Vagina (tissue), 2 donors: ENCODE data around the gene IGDCC3. TPM values are rescaled to one million over a fixed set of nuclear protein-coding genes. Genes with fewer than 3 reads are reported as not detected.
"Not testable (repeated sequence)": the region's sequence is repeated elsewhere in the genome, so short reads cannot be mapped to it uniquely, and the experiment has no call there.

Source experiments
- DNase-seq, 2 donors: peaks; one replicate each; pipeline ENCODE4 v3.0.0-alpha.2; 2017; ENCODE audit errors: extremely low spot score in 2 of 2
- H3K27ac ChIP-seq: fragments of 200-600 bp; sonication (generic); one replicate; pipeline ENCODE4 v1.5.1; 2019
- H3K27me3 ChIP-seq: fragments of 200-600 bp; sonication (generic); one replicate; pipeline ENCODE4 v1.5.1; 2019
- H3K36me3 ChIP-seq, 2 donors: fragments of 200-600 bp; sonication (generic); one replicate each; pipeline ENCODE4 v1.5.1; 2017 to 2019
- H3K4me1 ChIP-seq: fragments of 200-600 bp; sonication (generic); one replicate; pipeline ENCODE4 v1.5.1; 2019
- H3K4me3 ChIP-seq, 2 donors: fragments of 200-600 bp; sonication (generic); 1 replicate in 1 of 2; 2 replicates in 1 of 2; pipeline ENCODE4 v1.5.1; 2016 to 2019
- H3K9me3 ChIP-seq: fragments of 200-600 bp; sonication (generic); one replicate; pipeline ENCODE4 v1.5.1; 2019
- POLR2A ChIP-seq, 2 donors: fragments of 450-650 bp; IDR thresholded peaks; one replicate each; pipeline ENCODE4 v1.6.1; 2017; ENCODE audit warnings: antibody characterized with exemption in 2 of 2, mild to moderate bottlenecking in 2 of 2, moderate library complexity in 2 of 2
- POLR2AphosphoS5 ChIP-seq, 2 donors: sonication (generic); formaldehyde crosslinking; IDR thresholded peaks; one replicate each; pipeline ENCODE4 v1.9.0; 2017; ENCODE audit warnings: antibody characterized with exemption in 2 of 2, mild to moderate bottlenecking in 2 of 2, low read depth in 1 of 2; ENCODE audit not compliant: insufficient read depth in 1 of 2
- intact Hi-C: fragments of 100-400 bp; cut with DNase I; formaldehyde crosslinking; loops from one replicate; pipeline ENCODE4 v1.15.1; 2023
- total RNA-seq: library from RNA; depleted of rRNA; stranded (reverse); fragments of >200 nt; gene quantifications from one replicate; pipeline ENCODE4 v1.2.3, GENCODE V29; 2016
- TF ChIP-seq, protein P1 (sequence below), 3 experiments: fragments of 450-650 bp in 2 of 3; fragments of 200-600 bp in 1 of 3; sonication (generic) in 1 of 3; IDR thresholded peaks; one replicate each; pipeline ENCODE4 v1.5.1; 2017 to 2019; ENCODE audit warnings: antibody characterized with exemption in 3 of 3, mild to moderate bottlenecking in 2 of 3, moderate library complexity in 2 of 3

Gene IGDCC3
- total RNA-seq, 1 donor from 2014 or later: 0.49 TPM

DNA sequence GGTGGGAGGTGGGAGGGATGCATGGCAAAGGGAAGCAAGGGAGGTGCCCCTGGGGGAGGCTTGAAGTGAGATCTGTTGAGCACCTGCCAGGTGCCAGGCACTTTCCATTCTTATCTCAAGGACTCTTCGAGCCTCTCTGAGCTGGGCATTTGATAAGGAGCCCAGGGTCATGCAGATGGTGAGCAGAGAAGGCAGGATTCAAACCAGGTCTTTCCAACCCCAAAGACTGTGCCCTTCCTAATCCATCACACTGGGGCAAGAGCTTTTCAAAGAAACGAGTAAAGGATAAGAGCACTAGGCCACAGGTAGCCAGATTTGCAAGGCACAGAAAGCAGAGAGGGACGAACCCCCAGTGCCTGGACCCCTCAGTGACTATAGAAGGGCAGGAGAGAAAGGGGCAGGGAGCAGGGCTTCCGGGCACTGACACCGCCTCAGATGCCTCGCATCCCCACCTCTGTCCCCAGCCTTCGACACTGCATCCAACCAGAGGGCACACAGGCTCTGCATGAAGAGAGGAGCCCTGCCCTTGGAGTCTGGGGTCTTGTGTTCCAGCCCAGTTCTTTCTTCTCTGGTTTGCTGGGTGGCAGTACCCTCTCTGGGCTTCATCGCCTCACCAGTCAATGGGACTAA lies 23.9 kb upstream of the IGDCC3 start:
- Histone ChIP-seq H3K27me3 (no peaks in the 10 kb centered on the region), H3K4me3 (no peak overlapping the region), H3K27ac (peak overlapping the region; percentile 33), H3K9me3 (no peaks in the 10 kb centered on the region), H3K4me1 (peaks cover 3% of the 10 kb centered on the region), H3K36me3 (no peaks in the 10 kb centered on the region)
- TF ChIP-seq POLR2AphosphoS5 (IDR thresholded peaks at IDR 0.05; ENCODE audit: insufficient read depth in 1 of 2, low read depth in 1 of 2) (no peak), POLR2A (IDR thresholded peaks at IDR 0.05) (no peak)
- TF ChIP-seq, protein P1, sequence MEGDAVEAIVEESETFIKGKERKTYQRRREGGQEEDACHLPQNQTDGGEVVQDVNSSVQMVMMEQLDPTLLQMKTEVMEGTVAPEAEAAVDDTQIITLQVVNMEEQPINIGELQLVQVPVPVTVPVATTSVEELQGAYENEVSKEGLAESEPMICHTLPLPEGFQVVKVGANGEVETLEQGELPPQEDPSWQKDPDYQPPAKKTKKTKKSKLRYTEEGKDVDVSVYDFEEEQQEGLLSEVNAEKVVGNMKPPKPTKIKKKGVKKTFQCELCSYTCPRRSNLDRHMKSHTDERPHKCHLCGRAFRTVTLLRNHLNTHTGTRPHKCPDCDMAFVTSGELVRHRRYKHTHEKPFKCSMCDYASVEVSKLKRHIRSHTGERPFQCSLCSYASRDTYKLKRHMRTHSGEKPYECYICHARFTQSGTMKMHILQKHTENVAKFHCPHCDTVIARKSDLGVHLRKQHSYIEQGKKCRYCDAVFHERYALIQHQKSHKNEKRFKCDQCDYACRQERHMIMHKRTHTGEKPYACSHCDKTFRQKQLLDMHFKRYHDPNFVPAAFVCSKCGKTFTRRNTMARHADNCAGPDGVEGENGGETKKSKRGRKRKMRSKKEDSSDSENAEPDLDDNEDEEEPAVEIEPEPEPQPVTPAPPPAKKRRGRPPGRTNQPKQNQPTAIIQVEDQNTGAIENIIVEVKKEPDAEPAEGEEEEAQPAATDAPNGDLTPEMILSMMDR (IDR thresholded peaks at IDR 0.05): no peak
- intact Hi-C loops: no loop called here
- DNase-seq: no peak

GRCh38 chr15:65400760-65401610 lies 23.2 kb upstream of the IGDCC3 start:
- Histone ChIP-seq H3K27ac (peak overlapping the region; percentile 33), H3K27me3 (no peaks in the 10 kb centered on the region), H3K4me1 (peaks cover 5% of the 10 kb centered on the region), H3K9me3 (no peaks in the 10 kb centered on the region), H3K4me3 (no peak overlapping the region), H3K36me3 (no peaks in the 10 kb centered on the region)
- no peak for TF ChIP-seq POLR2AphosphoS5 (IDR thresholded peaks at IDR 0.05; ENCODE audit: insufficient read depth in 1 of 2, low read depth in 1 of 2)
- TF ChIP-seq, protein P1 (IDR thresholded peaks at IDR 0.05): peak in 2 of 3 experiments; percentile 14 to 39
- intact Hi-C loops: no loop called here
- DNase-seq: no peak

DNA sequence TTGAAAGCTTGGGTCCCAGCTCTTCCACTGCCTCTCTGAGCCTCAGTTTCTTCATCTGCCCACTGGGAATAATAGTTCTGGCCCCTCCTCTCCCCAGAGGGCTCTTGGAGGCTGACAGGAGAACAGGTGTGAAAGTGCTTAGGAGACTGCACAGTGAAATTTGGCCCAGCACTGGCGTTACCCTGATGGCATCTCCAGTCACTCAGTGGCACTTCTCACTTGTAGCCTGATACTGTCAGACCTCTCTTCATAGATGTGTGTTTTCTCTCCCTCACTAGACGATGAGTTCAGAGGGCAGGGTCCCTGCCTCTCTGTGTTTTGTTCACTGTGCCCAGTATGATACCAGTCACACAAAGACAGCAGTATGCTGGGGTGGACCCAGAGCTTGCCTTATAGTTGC lies 22.2 kb upstream of the IGDCC3 start:
- intact Hi-C loops: no loop called here
- no peak for DNase-seq
- no peak overlapping the region for H3K4me3 ChIP-seq
- H3K36me3 ChIP-seq: no peaks in the 10 kb centered on the region
- H3K4me1 ChIP-seq: peaks cover 5% of the 10 kb centered on the region
- H3K27ac ChIP-seq: no peak overlapping the region
- H3K27me3 ChIP-seq: no peaks in the 10 kb centered on the region
- no peak for TF ChIP-seq POLR2AphosphoS5 (IDR thresholded peaks at IDR 0.05; ENCODE audit: insufficient read depth in 1 of 2, low read depth in 1 of 2)
- TF ChIP-seq POLR2A (IDR thresholded peaks at IDR 0.05): no peak
- TF ChIP-seq, protein P1 (IDR thresholded peaks at IDR 0.05): no peak
- no peaks in the 10 kb centered on the region for H3K9me3 ChIP-seq

DNA sequence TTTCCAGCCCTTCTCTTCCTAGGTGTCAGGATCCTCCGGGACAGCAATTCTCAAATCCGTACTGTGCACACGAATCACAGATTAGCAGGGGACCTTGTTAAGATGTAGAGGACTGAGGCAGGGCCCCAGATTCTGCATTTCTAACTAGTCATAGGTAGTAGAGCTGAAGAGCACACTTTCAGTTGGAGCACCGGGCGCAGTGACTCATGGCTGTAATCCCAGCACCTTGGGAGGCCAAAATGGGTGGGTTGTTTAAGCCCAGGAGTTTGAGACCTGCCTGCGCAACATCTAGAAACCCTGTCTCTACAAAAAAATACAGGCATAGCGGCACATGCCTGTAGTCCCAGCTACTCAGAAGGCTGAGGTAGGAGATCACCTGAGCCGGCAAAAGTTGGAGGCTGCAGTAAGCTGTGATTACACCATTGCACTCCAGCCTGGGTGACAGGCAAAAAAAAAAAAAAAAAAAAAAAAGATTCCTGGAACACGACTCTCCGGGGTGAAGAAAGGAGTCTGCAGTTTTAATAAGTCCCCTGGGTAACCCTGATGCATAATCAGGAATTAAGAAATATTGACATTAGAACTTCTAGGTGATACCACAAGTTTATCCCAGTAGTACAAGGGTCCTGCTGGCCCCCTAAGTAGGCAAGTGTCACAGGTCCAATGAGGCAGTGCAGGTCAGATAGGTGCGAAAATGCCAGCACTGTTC lies 21.4 kb upstream of the IGDCC3 start:
- H3K27me3 ChIP-seq: no peaks in the 10 kb centered on the region
- TF ChIP-seq POLR2A (IDR thresholded peaks at IDR 0.05) (no peak), POLR2AphosphoS5 (IDR thresholded peaks at IDR 0.05; ENCODE audit: insufficient read depth in 1 of 2, low read depth in 1 of 2) (no peak)
- TF ChIP-seq, protein P1 (IDR thresholded peaks at IDR 0.05): no peak
- no peak overlapping the region for H3K4me3 ChIP-seq
- H3K9me3 ChIP-seq: no peaks in the 10 kb centered on the region
- intact Hi-C loops: no loop called here
- H3K4me1 ChIP-seq: peaks cover 5% of the 10 kb centered on the region
- H3K36me3 ChIP-seq: no peaks in the 10 kb centered on the region
- no peak overlapping the region for H3K27ac ChIP-seq
- no peak for DNase-seq

- H3K36me3 ChIP-seq, H3K27me3 ChIP-seq, H3K27ac ChIP-seq, DNase-seq, H3K4me1 ChIP-seq, H3K9me3 ChIP-seq, H3K4me3 ChIP-seq, intact Hi-C loops: not testable (repeated sequence)
Measured at GRCh38 chr15:65398486-65398885, 20.7 kb upstream of the IGDCC3 start.
